ENCODE results near the gene CCDC142. TPM values are rescaled to one million over a fixed set of nuclear protein-coding genes. Genes with fewer than 3 reads are reported as not detected.

CCDC142 gene
- total RNA-seq, 1 donor from 2014 or later = 25.0 TPM

DNA sequence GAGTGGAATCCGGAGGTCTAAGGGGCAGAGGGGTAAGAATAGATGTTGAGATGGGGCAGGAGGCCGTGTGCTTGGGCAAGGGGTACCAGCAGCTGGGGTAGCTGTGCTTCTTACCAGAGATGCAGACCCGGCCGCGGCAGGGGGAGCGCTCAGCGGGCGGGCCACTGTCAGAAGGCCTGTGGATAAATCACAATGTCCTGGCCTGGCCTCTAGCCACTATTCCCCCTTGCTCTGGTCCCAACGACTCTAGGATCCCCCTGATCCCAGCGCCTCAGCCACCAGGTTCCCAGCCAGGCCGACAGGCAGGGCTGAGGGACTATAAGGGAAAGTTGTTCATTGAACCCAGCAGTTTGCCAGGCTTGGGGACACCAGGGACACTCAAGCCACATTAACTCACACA is 52.3 kb downstream of the CCDC142 start:
- intact Hi-C loops (cut with DNase I) = no loop called here
- no peak for DNase-seq (ENCODE audit: low spot score)
- ATAC-seq = no peak

DNA sequence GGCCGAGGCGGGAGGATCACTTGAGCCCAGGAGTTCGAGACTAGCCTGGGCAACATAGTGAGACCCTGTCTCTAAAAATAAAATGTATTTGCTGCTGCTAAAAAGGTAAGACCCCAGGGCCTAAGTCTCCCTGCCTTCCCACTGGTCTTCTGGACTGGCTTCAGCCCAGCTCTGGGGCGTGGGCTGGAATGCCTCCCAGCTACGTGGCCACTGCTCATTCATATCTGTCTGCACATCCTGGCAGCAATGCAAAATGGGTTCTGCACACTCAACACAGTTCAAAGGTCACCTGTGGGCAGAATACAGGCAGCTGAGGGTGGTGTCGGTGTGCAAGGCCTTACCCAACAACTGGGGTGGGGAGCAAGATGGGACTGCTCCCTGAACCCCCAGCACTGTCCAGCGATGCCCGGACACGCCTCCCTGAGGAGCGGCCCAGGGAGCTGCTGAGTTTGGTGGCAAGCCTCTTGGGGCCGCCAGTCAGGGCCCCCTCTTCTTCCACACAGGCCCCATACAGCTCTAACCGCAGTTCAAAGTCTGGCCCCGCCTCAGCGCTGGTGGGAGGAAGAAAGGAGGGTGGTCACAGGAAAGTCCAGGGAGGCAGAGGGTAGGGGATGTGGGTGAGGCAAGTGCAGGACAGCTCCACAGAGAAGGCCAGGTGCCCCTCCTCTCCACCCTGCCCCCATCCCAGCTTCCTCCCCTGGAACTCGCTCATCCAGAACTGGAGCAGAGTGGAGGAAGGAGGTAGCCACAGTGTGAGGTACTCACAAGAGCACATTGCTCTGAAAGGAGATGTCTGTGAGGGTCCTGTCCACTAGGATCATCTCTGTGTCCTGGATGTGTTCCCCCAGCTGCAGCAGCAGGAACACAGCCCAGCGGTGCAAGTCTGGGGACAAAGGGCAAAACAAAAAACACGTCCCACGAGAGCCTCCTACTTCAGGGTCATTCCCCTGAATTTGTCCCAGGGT is 53.0 kb downstream of the CCDC142 start:
- ATAC-seq = no peak
- intact Hi-C loops (cut with DNase I) = no loop called here

GRCh38 chr2:74428675-74429074 is 54.1 kb downstream of the CCDC142 start:
- DNase-seq (ENCODE audit: low spot score) (no peak), ATAC-seq (no peak)
- intact Hi-C loops (cut with DNase I) = no loop called here

More for the DNA sequence above, 53.0 kb downstream of the CCDC142 start:
- no peak for DNase-seq (ENCODE audit: low spot score)

DNA sequence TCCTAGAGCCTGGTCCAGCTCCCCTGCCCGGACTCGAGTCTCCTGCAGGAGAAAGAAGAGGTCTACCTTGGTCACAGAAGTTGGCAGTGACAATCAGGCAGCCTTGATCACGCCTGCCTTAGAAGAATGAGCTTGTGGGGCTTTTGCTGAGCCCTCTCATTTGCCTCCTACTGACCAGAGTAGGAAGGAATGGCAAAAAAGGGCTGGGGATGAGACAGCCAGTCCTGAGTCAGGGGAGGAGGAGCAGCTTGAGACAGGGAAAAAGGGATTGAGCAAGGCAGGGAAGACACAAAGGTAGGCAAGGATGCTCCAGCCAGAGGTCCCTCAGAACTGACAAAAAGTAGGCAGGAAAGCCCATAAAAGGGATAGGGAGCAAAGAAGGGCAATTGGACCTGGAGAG is 55.2 kb downstream of the CCDC142 start:
- ATAC-seq (no peak), DNase-seq (ENCODE audit: low spot score) (no peak)
- intact Hi-C loops (cut with DNase I) = no loop called here

DNA sequence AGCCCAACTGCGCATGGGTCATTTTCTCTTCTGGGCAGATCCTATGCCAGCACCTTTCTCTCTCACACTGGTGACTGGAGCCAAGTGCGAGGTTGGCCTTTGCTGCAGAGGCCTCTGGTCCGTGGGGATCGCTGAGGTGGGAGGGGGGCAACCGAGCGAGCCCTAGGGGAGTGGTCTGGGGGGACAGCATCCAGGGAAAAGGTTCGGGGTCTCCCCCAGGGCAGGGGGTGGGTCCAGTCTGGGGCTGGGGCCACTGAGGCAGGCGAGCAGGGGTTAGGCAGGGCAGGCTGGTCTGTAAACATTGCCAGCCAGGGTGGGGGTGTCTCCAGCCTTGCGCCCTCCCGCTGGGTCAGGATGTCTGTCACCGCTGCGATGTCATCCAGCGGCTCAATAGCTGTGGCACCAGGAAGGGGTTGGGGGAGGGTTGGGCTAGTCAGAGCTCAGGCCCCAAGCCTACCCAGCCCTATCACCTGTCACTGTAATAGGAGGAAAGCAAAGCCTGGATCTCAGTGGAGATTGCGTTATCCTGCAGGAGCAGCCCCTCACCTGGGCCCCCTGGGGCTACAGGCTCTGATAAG is 56.5 kb downstream of the CCDC142 start:
- DNase-seq (ENCODE audit: low spot score) (no peak), ATAC-seq (no peak)
- intact Hi-C loops (cut with DNase I) = no loop called here

GRCh38 chr2:74425523-74425922 is 57.3 kb downstream of the CCDC142 start:
- DNase-seq (ENCODE audit: low spot score) (no peak), ATAC-seq (no peak)
- intact Hi-C loops (cut with DNase I) = no loop called here

DNA sequence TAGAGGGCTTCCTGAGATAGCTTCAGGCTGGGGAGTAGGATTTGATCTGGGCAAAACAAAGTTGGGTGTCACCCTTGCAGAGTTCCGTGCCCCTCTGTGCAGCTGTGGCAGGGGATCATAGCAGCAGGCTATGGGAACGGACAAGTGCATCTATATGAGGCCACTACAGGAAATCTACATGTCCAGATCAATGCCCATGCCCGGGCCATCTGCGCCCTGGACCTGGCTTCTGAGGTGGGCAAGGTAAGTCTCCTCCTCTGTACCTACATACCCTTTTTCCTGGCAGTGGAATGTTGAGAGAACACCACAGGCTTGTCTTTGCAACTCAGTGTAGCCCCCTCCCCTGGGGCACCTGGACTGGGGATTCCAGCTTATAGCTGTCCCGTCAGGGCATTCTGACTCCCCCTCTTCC is 57.8 kb downstream of the CCDC142 start:
- no peak for ATAC-seq
- intact Hi-C loops (cut with DNase I) = no loop called here
- DNase-seq (ENCODE audit: low spot score) = no peak

DNA sequence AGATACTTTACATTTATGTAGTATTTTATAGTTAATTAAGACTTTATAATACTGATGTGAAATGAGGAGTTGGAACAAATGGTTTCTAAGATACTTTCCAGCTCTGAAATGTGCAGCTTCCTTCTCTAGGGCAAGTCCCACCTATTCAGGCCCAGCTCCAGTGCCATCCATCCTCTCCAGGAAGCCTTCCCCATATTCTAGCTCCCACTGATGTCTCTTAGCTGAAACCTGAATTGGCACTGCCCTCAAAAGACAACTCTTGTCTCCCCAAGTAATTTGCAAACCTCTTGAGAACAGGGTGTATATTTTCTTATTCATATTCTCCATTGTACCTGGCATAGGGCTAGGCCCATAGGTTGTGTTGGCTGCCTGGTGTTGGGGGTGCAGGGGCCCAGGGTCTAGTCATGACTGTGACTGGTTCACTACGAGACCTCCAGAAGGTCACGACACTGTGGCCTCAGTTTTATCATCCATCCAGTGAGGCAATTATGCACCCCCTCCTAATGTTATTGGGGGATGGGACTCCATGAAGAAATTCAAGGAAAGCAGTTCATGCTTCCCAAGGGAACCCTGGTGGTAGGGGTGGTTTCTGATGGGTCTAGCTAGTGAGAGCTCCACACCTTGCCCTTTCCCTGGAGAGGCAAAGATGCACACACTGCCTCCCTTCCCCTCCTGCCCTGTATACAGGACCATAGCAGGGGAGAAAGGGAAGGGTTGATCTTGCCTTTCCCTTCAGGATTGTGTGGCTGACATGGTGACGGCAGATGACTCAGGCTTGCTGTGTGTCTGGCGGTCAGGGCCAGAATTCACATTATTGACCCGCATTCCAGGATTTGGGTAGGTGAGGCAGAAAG is 58.4 kb downstream of the CCDC142 start:
- DNase-seq (ENCODE audit: low spot score) (no peak), ATAC-seq (no peak)
- intact Hi-C loops (cut with DNase I) = no loop called here

Other genes with a start within 250 kb of the CCDC142 start
- gene SLC4A5, start 139.6 kb downstream of the CCDC142 start, total RNA-seq = 12.6 TPM
- 146 TPM for gene DCTN1, start 102.7 kb downstream of the CCDC142 start, total RNA-seq
- gene C2orf81, start 61.4 kb downstream of the CCDC142 start, total RNA-seq = 4.4 TPM
- 14.0 TPM for gene WDR54, start 61.3 kb downstream of the CCDC142 start, total RNA-seq
- 76.0 TPM for gene RTKN, start 41.1 kb downstream of the CCDC142 start, total RNA-seq
- gene INO80B, start 27.9 kb downstream of the CCDC142 start, total RNA-seq = 38.2 TPM
- gene WBP1, start 24.6 kb downstream of the CCDC142 start, total RNA-seq = 68.6 TPM
- gene MOGS, start 17.6 kb downstream of the CCDC142 start, total RNA-seq = 39.5 TPM
- gene MRPL53, start 10.3 kb downstream of the CCDC142 start, total RNA-seq = 54.4 TPM
- 22.6 TPM for gene TTC31, start 83 bp upstream of the CCDC142 start, total RNA-seq
- gene LBX2, start 16.6 kb upstream of the CCDC142 start, total RNA-seq = 0.53 TPM
- gene PCGF1, start 24.7 kb upstream of the CCDC142 start, total RNA-seq = 13.7 TPM
- gene TLX2, start 31.5 kb upstream of the CCDC142 start, total RNA-seq = not detected
- gene DQX1, start 43.2 kb upstream of the CCDC142 start, total RNA-seq = not detected
- gene AUP1, start 46.7 kb upstream of the CCDC142 start, total RNA-seq = 75.3 TPM
- gene HTRA2, start 46.9 kb upstream of the CCDC142 start, total RNA-seq = 34.5 TPM
- gene LOXL3, start 70.9 kb upstream of the CCDC142 start, total RNA-seq = 9.2 TPM
- 17.3 TPM for gene DOK1, start 71.7 kb upstream of the CCDC142 start, total RNA-seq
- gene M1AP, start 165.3 kb upstream of the CCDC142 start, total RNA-seq = 1.1 TPM
- 11.5 TPM for gene SEMA4F, start 171.2 kb upstream of the CCDC142 start, total RNA-seq

Data from sciatic nerve (tissue), 2 donors.